COLO668 (cell line): ENCODE data around the gene SLC1A3.

Experiments
- DNase-seq: peaks from one replicate; lab custom pipeline; 2025; ENCODE audit not compliant: unreplicated experiment; lab: John Stamatoyannopoulos, UW

Gene SLC1A3

DNA sequence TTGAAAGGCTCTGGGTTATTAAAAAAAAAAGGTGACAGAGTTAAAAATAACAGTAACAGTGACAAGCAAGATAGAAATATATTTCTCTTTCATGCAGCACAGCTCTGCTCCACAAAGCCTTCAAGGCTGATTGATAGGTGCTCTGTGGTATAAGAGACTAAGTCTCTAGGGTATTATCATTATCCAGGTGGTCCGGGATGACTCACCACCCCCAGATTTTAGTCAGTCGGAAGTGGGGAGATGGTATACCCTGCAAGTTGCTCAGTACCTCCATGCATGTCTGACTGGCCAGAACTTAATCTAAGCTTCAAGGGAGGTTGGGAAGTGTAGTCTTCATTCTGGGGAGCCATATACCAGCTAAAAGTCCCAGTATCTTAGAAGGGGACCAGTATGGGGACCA, 76.1 kb downstream of the SLC1A3 start:
- no peak for DNase-seq

DNA sequence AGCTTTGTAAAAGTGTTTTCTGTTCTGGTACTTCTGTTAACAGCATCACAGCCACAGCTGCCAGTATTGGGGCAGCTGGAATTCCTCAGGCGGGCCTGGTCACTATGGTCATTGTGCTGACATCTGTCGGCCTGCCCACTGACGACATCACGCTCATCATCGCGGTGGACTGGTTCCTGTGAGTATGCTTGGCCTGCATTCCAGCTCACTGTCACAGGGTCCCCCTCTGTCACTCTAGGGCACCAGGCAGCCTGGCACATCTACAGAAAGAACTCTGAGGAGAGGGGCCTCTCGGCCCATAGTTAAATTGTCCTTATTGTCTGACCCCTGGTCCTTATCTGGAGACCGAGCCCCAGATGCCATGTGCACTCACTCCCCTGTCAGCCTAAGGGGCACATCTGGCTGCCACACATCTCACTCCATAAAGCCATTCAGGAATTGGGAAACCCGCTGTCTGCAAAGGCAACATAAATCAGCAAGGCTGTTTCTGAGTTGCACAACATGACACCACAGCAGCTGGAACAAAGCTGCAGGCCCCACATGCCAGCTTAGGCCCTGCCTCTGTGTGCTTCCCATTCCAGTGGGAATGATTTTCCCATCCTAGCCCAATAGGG, 77.5 kb downstream of the SLC1A3 start:
- no peak for DNase-seq

DNA sequence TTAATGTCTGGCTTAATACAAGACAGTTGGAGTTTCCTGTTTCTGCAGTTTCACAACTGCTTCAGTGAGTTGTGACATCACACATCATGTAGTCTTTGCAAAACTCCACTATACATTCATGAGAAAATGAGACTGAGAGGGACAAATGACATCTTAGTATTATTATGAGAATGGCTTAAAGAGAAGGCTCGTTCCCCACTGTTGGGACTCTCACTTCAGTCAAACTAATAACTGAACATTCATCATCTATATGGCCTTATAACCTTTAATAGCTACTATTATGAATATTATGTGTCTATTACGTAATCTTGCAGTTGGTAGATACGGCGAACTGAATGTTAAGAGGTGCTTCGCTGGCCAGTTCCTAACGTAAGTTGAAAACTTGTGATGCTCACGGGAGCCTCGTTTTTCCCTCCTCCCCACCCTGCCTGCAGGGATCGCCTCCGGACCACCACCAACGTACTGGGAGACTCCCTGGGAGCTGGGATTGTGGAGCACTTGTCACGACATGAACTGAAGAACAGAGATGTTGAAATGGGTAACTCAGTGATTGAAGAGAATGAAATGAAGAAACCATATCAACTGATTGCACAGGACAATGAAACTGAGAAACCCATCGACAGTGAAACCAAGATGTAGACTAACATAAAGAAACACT, 79.4 kb downstream of the SLC1A3 start:
- DNase-seq: no peak

DNA sequence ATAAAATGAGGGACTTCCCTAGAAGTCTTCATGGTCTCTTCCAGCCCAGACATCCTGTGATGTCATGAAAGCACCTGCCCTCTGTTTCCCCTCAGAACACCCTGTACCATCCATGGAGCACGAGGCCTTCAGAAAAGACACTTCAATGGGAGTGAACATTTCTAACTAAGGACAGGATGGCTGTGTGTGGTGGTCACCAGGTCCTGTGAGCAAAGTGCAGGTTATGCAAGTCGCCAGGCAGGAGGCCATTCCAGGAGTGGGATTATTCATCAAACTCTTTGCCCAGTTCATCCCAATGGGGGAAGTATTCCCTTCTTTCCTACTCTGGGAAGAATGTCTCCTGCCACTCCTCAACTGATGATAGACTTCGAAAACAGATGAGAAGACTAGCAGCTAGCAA, 80.5 kb downstream of the SLC1A3 start:
- no peak for DNase-seq

DNA sequence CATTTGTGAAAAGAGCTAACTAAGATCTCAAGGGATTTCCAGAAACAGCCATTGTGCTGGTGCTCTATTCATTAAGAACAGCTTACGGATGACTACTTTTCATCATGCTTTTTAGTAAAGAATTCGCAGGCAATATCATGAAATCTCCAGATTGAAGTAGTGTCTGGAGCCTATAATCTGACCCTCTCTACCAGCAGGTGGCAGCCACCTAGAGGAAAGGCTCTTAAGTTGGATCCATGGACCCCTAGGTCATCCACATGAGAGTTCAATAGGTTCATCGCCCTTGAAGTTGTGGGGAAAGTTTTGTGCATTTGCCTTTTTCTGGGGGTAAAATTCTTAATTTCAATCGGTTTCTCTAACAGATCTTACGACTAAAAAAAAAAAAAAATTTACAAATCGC, 82.3 kb downstream of the SLC1A3 start:
- no peak for DNase-seq

DNA sequence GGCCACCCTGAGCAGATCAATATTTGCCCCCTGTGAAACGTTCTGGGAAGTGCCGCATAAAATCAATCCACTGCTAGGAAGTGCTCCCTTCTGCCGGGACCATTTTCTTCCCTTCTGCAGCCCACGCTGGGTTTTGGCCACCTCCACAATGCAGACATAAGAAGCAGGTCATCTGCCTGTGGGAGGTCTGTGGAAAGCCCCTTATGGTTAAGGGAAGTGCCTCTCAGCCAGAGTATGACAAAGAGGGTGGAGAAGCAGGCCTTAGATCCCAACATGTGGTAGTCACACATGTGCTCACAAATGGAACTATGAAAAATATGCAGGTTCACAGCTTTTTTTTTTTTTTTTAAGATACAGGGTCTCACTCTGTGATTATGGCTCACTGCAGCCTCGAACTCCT, 82.8 kb downstream of the SLC1A3 start:
- no peak for DNase-seq

DNA sequence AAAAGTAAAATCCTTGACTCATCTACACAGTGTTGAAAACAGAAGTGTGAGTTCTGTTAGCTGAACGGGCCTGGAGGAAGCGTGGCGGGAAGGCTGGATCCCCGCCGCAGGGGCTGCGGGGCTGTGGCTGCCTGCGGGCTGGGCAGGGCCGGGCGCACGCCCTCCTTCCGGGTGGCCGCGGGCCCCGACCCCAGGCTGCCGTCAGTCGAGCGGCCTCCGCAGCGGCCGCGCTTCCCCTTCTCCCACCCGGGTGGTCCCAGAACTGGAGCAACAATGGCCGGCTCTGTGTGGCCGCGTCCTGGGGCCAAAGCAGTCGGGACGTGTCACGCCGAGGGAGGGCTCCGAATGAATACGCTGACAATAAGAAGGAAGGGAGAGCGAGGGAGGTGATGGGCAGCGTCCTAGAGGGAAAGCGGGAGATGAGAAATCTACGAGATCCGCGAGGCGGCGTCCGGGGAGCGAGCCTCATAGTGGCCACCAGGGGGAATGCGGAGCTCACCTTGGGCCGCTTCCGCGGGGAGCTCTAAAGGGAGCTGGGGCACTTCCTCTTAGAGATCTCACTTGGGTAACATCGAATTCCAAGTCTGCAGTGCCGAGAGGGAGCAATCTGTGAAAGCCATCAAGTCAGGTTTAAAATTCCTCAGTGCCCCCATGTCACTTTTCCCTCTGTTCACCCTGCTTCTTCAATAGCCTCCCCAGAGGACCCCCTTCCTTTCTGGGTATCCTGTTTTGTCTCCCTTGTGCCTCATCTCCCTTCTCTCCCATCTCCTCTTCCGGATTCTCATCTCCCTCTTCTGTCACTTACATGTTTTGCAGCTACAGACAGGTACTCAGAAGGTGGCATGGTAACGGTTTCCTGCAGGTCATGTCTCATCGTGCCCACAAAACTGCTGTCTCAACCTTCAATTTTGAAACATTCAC, 83.9 kb downstream of the SLC1A3 start:
- DNase-seq: peak; percentile 87

DNA sequence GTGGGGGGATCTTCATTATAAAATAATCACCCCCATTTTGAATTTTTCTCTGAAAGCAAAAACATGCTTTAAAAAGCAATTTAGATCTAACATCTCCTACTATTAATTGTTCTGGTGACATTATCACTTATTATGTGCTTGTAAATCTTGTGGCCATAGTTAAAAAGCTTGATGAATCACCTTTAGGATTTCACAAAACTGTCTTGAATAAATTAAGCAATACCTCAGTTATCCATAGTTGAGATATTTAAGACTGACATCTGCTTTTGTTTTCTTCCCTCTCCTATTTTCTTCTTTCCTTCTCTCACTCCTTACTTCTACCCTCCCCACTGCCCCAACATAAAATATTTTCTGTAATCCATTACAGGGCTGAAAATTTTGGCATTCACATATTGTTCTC, 84.8 kb downstream of the SLC1A3 start:
- no peak for DNase-seq

DNA sequence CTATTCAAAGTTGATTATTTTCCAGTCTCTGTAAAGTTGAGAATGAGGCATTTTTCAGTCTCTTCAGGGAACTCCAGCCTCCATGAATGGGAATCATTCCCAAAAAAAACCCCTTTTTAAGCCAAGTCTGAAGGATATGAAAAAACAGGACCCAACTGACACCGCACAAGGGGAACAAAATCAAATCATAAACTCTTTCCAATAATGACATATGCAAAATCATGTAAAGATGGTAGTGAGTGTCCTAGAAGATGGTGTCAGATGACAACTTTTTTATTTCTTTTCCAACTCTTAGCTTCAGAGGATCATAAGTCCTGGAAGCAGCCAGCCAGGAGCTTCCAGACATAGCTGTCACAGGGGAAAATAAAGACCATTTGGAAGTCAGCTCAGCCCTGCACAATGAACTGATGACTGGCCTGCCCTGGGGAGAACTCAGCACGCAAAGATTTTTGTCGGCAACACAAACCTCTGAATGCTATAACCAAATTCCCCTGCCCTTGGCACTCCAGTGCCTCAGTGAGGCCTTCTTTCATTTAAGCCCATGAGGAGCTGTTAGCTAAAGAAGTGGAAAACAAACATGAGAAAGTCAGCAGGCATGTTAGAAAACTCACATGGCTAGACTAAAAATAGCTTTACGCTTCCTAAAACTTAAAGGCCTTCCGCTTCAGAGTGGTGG, 85.4 kb downstream of the SLC1A3 start:
- no peak for DNase-seq

DNA sequence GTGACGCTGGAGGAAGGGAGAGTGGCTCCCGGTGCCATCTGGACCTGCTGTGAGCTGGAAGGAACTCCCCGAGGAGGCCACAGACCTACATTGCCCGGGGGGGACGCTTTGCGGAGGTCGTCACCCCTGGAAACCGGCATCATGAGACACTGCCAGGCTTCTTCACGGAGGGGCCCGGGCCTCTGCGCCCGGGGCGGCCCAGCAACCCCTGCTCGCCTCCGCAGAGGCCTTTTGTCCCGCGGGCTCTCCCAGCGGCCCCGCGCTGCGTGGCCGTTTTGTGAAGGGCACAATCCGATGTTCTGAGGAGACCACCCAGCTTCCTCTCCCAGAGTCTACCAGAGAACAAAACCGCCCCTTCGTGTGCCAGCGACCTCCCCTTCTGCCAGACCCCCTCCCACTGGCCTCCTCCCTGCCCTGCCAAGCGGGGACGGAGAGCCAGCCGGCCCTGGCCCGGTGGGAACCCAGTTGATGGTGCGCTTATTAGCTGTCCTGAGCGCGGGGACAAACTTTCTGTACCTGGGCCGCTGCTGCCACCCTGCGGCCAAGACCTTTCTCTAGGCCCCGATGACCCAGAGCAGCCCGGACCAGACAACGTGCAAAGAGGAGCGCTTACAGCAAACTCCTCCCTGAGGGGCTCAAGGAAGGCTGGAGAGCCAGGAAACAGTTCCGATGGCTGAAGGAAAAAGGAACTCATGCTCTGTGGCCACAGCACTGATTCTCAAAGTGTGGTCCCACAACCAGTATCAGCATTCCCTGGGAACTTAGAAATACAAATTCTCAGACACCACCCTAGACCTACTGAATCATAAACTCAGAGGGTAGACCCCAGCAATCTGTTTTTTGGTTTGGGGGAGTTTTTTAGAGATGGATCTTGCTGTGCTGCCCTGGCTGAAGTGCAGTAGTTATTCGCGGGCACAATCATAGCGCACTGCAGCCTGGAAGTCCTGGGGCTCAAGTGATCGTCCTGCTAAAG, 86.7 kb downstream of the SLC1A3 start:
- DNase-seq: peak; percentile 51

DNA sequence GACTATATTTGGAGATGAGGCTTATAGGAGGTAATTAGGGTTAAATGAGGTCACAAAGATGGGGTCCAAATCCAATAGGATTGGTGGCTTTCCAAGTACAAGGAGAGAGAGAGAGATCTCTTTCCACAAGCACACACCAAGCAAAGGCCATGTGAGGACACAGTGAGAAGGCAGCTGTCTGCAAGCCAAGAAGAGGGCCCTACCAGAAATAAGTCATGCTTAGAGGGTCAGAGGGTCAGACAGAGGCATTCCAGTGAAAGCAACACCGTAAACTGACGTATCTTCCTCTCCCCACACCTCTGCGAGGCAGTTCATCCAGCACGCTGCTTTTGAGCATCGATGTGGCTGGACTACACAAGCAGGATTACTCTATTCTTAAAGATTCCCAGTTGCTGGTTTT, 87.9 kb downstream of the SLC1A3 start:
- no peak for DNase-seq

DNA sequence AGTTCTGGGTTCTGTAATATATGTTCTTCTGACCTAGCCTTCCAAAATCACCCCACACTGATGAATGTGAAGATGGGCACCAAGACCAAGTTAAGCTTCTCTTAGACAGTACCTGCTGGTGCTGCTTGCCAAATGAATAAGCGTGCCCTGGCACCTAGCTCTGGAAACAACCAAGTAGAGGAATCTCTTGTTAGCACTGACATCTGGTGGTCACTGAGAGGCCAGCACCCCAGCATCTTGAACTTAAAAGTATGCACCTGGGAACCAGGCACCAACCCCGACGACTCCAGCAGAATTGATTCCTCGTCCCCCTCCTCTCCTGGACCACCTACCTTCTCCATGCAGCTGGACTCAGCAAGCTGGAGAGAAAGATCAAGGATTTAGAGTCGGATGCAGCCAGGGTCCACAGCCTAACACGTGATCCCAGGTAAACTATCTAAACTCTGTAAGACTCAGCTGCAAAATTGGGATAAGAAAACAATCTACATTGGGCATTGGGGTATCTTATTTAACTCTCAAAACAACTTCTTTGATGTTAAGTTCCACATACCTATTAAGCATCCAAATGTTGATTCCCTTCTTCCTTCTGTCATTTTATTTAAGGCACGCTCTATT, 89.8 kb downstream of the SLC1A3 start:
- peak; percentile 29 for DNase-seq

DNA sequence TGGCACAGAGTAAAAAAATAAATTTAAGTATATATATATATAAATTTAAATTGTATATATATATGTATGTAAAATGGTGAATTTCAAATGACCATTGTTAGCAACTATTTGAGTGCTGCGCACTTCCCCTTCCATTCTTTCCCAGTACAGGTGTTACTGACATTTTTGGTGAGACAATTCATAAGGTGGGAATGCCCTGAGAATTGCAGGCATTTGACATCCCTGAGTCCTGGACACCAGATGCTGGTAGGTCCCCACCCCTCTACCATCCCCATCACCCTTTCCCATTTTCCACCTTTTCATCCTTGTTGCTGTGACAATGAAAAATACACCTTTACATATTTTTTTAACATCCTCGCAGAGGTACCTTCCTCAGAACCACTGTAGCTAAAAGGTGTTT, 91.6 kb downstream of the SLC1A3 start:
- no peak for DNase-seq

DNA sequence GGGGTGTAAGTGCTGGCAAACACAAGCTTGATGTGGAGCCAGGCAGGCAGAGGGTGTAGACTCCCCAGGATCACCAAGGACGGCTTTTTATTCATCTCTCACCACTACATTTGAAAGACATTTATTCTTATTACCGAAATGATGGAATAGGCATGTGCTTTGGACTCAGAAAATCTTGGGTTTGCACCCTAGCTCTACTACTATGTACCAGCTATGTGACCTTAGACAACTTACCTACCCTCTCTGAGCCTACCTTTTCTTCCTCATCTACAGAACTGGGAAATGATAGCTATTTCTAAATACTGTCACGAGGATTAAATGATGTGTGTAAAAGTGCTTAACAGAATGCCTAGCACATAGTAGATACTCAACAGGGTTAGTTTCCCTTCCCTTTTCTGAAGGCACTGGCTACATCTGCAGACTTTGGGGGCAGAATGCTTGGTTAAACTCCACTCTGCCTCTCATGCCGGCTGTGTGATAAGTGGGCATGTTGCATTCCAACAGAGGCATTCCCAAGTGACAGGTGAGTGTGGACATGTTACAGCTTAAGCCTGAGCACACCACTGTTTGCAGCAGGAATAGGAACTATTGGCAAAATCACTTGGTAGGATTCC, 94.8 kb downstream of the SLC1A3 start:
- no peak for DNase-seq

DNA sequence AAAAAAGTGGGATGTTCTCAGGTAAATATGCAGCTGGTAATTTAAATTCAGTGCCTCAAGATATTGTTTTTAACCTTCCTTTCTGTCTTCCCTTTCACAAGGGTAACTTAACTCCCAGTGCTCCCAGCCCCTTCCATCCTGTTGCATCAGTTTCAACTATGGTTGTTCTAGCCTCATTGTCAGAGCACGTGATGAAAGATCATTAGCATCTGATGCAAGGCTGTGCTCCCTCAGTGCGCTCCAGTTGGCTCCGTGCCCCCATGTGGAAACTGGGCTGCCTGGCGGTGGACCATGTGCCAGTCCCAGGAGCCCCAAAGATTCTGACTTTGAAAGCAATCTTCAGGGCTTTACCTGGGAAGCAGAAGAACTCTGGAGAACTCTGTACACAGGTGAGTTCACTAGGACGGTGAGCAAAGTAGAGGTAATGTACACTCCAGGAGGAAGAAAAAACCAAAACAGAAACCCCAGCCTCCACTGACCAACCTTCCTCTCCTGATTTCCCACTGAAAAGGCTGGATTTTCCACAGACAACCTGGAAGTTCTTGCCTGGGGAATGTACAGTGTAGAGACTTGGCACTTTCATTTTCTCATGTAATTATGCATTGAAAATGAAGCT, 96.9 kb downstream of the SLC1A3 start:
- DNase-seq: no peak

DNA sequence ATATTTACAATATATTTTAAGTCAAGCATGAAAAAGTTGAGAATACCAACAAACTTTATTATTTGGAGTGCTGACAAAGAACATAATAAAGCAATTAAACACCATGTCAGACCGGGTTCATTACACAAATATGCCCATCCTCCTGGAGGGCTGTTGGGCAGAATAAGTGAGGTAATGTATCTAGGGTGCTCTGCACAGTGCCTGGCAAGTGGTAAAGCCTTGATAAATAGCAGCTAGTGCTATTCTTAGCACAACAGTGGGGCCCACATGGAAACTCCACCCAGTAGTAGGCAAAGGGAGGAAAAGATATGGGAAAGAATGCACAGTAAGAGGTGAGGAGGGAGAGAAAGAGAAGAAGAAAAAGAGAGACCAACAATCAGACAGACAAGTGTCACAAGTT, 97.7 kb downstream of the SLC1A3 start:
- DNase-seq: no peak

DNA sequence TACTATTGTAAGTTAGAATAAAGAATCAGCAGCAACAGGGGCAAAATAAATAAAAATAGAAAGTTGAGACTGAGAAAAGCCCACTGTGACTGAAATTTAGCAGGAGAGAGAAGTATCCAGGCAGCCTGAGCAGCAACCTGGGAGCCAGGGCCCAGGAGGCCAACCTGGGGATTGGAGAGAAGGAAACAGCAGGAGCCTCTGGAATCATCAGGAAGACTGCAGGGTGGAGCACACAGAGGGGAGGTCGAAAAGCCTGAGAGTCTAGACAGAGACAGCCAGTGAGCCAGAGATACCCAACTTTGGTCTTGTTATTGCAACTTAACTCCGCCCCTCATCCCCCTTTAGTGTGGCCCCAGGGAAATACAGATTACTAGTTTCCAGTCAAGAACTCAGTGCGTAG, 98.6 kb downstream of the SLC1A3 start:
- DNase-seq: no peak

DNA sequence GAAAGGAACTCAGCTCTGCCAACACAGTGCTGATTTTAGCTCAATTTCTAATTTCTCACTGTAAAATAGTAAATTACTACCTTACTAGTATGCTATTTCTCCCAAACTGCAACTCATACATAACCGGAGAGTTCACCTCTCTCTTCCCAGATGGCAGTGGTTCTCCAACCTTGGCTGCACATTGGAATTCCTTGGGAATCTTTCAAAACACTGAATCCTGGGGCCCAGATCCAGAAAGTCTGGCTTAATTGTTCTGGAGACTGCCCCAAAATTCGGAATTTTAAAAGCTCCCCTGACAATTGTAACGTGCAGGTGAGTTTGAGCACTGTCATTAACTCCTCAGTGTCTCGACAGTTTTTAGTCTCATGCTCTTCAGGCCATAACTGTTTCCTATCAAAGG, 100.3 kb downstream of the SLC1A3 start:
- DNase-seq: no peak

DNA sequence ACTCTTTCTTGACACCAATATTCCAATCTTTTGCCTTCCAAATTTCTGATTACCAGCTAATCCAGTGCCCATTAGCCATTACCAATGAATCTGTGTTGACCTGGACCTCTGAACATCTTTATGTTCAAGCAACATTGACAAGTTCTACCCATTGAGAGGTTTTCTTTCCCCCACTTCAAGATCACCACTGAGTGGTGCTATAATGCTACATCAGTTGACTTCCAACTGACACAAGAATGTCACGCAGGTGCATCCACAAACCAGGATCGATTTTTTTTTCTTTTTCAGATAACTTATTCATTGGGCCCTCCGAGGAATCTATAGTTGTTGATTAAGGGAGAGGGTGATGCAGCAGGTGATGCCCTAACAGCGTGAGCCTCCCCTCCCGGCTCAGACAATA, 102.6 kb downstream of the SLC1A3 start:
- no peak for DNase-seq
